Articular chondrocyte of knee joint (primary cell): ENCODE measurements around the gene SERPINB2. TPM values are rescaled to one million over a fixed set of nuclear protein-coding genes. Genes with fewer than 3 reads are reported as not detected.

Experiments
- total RNA-seq: library from RNA; depleted of rRNA; stranded (reverse); fragments of >200 nt; gene quantifications from 2 replicates; pipeline ENCODE4 v1.2.3, GENCODE V29; 2012

The SERPINB2 gene
- total RNA-seq = 0.22 TPM in 1 of 2 replicates, not detected in the other

GRCh38 chr18:63887424-63887823, at the start of gene SERPINB2:
Gene SERPINB2, plus strand, starts transcription at chr18:63887705. Its CDS starts 3,740 bp downstream, at chr18:63891445.

GRCh38 chr18:63907664-63908063, 20.2 kb downstream of the SERPINB2 start, which contains the start of gene SERPINB10:
Gene SERPINB10, plus strand, starts transcription at chr18:63907958. Its CDS starts 7,553 bp downstream, at chr18:63915511.

GRCh38 chr18:63949068-63949737, 61.7 kb downstream of the SERPINB2 start, which contains the start of gene HMSD:
Gene HMSD, plus strand, starts transcription at chr18:63949301. Its CDS starts 4,155 bp downstream, at chr18:63953456.

Other genes starting within 250 kb of the SERPINB2 start
- gene SERPINB4, start 243.4 kb upstream of the SERPINB2 start, total RNA-seq = not detected in 2 replicates
- not detected in 2 replicates for gene SERPINB3, start 225.8 kb upstream of the SERPINB2 start, total RNA-seq
- not detected in 2 replicates for gene SERPINB11, start 184.7 kb upstream of the SERPINB2 start, total RNA-seq
- gene SERPINB7, start 112.3 kb upstream of the SERPINB2 start, total RNA-seq = 0.11 TPM in 1 of 2 replicates, not detected in the other
- not detected in 2 replicates for gene SERPINB10, start 20.3 kb downstream of the SERPINB2 start, total RNA-seq
- 0.11 TPM in 1 of 2 replicates, not detected in the other for gene HMSD, start 61.6 kb downstream of the SERPINB2 start, total RNA-seq
- 19.6 and 21.8 TPM in 2 replicates for gene SERPINB8, start 82.4 kb downstream of the SERPINB2 start, total RNA-seq